HFFc6 (cell line): Measurements from ENCODE around the gene DNAAF3. TPM values are rescaled to one million over a fixed set of nuclear protein-coding genes. Genes with fewer than 3 reads are reported as not detected.
"Not testable (repeated sequence)": the region's sequence is repeated elsewhere in the genome, so short reads cannot be mapped to it uniquely, and the experiment has no call there.

Experiments used
- DNase-seq: peaks from one replicate; pipeline ENCODE4 v3.0.0-alpha.2; 2018
- H3K27ac Mint-ChIP-seq: 2 replicates; pipeline ENCODE4 v1.8.0; 2020; ENCODE audit warnings: mild to moderate bottlenecking, mixed read lengths
- H3K27me3 Mint-ChIP-seq: 2 replicates; pipeline ENCODE4 v1.8.0; 2021; ENCODE audit warnings: mild to moderate bottlenecking, moderate library complexity, mixed read lengths; ENCODE audit not compliant: insufficient read depth
- H3K36me3 Mint-ChIP-seq: 2 replicates; pipeline ENCODE4 v1.8.0; 2021; ENCODE audit warnings: low read depth, mixed read lengths
- H3K4me1 Mint-ChIP-seq: 2 replicates; pipeline ENCODE4 v1.8.0; 2020; ENCODE audit warnings: low read depth, mixed read lengths
- H3K4me3 Mint-ChIP-seq: 2 replicates; pipeline ENCODE4 v1.8.0; 2020; ENCODE audit warnings: mild to moderate bottlenecking, moderate library complexity, mixed read lengths
- H3K9me3 Mint-ChIP-seq: 2 replicates; pipeline ENCODE4 v1.8.0; 2020; ENCODE audit warnings: mild to moderate bottlenecking, mixed read lengths
- total RNA-seq, 6 experiments: library from RNA; stranded (reverse); fragmentation: NEBNext Ultra II Directional; extraction: Animal tissue kit (Norgen Biotek cat#: 25700); gene quantifications; 2 replicates in 1 of 6; 3 replicates in 5 of 6; pipeline ENCODE4 v1.2.3, GENCODE V29; 2021
- TF ChIP-seq, protein P1 (sequence below): fragments of 200-600 bp; sonication (generic); IDR thresholded peaks from 2 replicates; pipeline ENCODE4 v1.5.0; 2021; ENCODE audit warnings: antibody characterized with exemption, mild to moderate bottlenecking

The DNAAF3 gene
- total RNA-seq, 6 experiments from 2014 or later, result 0.20 to 1.1 (median 0.72) TPM

DNA sequence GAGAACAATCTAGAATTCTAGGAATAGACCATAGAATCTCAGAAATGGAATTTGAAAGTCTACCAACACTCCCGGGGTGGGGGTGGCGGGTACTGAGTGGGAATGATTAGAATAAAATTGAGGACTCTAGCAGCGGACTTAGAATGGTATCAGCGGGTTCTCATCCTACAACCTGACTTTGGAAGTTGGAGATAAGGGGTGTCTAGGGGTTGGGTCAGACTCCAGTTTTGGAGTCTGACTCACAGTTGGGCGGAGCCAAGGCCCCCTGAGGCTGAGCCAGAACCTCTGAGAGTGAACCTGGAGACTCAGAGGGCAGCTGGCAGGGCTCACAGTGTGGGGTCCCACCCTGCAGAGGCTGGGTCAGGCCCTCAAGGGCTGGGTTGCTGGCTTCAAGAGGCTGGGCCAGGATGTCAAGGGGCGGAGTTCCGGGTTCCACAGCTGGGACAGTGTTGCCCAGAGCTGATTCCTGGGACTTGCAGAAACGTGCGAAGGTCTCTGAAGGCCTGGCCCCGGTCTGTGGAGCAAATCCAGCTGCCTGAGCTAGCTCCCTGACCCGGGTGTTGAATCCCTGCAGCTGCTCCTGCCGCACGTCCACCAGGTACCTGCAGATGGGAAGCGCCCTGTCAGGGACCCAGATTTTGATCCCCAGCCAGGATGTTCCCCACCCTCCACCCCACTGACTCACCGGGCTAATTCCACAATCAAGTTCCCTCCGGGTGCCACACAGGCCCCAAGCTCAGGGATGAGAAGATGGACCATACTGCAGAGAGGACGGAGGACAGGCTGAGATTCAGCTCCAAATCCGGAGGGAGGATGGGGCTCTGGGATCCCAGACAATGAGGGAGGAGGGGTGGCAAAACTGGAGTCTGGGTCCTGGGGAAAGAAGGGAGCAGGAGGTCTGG is 7.3 kb downstream of the DNAAF3 start:
- Mint-ChIP-seq H3K27me3 (peaks cover 8% of the 10 kb centered on the region), H3K4me3 (no peak overlapping the region), H3K36me3 (no peaks in the 10 kb centered on the region), H3K4me1 (peaks cover 15% of the 10 kb centered on the region), H3K27ac (no peak overlapping the region), H3K9me3 (no peaks in the 10 kb centered on the region)
- TF ChIP-seq, protein P1, sequence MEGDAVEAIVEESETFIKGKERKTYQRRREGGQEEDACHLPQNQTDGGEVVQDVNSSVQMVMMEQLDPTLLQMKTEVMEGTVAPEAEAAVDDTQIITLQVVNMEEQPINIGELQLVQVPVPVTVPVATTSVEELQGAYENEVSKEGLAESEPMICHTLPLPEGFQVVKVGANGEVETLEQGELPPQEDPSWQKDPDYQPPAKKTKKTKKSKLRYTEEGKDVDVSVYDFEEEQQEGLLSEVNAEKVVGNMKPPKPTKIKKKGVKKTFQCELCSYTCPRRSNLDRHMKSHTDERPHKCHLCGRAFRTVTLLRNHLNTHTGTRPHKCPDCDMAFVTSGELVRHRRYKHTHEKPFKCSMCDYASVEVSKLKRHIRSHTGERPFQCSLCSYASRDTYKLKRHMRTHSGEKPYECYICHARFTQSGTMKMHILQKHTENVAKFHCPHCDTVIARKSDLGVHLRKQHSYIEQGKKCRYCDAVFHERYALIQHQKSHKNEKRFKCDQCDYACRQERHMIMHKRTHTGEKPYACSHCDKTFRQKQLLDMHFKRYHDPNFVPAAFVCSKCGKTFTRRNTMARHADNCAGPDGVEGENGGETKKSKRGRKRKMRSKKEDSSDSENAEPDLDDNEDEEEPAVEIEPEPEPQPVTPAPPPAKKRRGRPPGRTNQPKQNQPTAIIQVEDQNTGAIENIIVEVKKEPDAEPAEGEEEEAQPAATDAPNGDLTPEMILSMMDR, result no peak
- DNase-seq, result no peak

DNA sequence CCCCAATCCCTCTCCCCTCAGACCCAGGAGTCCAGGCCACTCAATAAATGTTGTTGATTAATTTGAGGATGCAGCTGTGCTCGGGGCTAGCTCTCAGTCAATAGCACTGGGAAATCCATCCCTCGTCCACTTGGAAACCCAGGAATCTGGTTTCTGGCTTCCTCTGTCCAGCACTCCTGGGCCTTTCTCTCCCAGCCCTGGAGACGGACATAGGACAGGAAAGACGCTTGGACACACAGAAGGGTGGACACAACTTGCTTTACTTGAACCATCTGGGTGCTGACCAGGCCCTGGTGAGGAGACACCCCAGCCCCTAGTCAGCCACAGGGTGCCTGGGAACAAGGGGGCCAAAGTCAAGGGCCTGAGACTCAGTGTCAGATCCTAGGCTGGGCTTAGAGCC is 8.0 kb downstream of the DNAAF3 start:
- H3K4me1 Mint-ChIP-seq, result peaks cover 15% of the 10 kb centered on the region
- DNase-seq, result no peak
- no peak overlapping the region for H3K27ac Mint-ChIP-seq
- no peaks in the 10 kb centered on the region for H3K36me3 Mint-ChIP-seq
- H3K9me3 Mint-ChIP-seq, result no peaks in the 10 kb centered on the region
- TF ChIP-seq, protein P1, result no peak
- no peak overlapping the region for H3K4me3 Mint-ChIP-seq
- peaks cover 6% of the 10 kb centered on the region; the same call in 1 of the 2 replicates for H3K27me3 Mint-ChIP-seq

DNA sequence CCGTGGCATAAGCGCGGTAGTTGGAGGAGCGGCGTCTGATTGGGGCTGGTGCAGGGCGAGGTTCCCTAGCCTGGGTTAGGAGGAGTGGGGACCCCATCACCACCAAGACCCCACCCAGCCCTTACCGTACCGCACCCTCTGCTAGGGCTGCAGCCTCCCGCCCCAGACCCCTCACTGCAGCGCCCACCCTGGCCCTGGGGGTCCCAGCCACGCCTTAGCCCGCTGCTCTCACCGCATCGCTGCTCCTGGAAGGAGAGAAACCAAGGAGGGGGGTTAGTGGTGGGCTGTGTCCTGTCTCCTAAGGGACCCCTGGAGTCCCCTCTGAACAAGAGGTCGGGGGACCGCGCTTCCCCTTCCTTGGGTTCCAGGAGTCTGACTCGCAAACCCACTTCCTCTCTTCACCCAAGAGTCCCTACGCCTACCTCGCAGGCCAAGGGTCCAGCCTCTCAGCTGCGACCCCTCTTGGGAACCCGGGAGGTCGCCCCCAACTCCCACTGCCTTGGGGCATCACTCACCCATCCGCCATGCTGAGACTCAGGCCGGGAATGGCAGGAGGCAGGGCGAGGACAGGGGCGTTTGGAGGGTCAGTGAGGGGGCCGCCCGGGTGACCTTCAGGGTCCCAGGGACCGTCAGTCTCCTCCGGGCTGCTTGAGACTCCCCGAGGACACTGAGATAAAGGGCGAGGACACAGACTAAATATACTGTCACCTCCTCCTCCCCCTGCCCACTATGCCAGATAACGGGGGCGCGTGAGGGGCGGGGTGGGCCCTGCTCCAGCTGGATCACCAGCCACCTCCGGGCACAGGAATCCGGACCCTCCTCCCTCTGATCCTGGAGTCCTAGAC is 9.1 kb downstream of the DNAAF3 start, which contains the start of gene TNNI3:
Gene TNNI3 (minus strand): TSS at position 669 of the 845 bp plus-strand sequence. CDS start 143 bp downstream, at position 526.
- no peak for DNase-seq
- no peaks in the 10 kb centered on the region for H3K36me3 Mint-ChIP-seq
- no peaks in the 10 kb centered on the region for H3K9me3 Mint-ChIP-seq
- peaks cover 15% of the 10 kb centered on the region for H3K4me1 Mint-ChIP-seq
- no peak within 1 kb of the TSS for H3K4me3 Mint-ChIP-seq
- no peak within 1 kb of the TSS for H3K27ac Mint-ChIP-seq
- H3K27me3 Mint-ChIP-seq, result peaks cover 6% of the 10 kb centered on the region; the same call in 1 of the 2 replicates
- TF ChIP-seq, protein P1, result no peak

DNA sequence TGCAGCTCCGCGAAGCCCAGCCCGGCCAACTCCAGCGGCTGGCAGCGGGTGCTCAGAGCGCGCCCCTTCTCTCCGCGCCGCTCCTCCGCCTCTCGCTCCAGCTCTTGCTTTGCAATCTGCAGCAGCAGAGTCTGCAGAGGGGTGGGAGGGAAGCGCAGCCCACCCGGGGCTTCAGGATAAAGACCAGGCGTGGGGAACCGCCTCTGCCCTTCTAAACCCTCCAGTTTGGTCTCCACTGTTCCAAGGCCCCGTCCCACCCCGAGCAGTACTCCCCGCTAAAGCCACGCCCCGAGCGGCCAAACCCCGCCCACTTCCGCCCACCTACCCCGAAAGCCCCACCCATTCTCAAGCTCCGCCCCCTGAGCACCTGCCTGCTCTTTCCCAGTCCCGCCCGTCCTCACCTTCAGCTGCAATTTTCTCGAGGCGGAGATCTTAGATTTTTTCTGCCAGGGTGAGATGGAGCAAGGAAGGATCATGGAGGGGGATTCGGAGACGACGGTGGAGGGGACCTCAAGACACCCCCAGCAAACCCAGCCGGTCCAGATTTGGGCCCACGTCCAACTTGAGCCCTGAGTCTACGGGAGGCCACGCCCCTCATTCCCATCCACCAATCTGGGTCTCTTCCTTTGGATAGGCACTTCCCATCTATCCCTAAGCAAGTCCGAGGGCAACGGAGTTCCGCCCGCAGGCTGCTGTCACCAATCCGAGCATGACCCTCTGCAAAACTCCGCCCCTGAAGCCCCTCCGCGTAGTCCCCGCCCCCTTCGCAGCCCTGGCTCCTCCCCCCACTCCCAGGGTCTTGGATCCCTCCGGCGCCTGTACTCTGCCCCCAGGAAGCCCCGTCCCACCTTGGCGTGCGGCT is 10.0 kb downstream of the DNAAF3 start:
- peaks cover 6% of the 10 kb centered on the region; the same call in 1 of the 2 replicates for H3K27me3 Mint-ChIP-seq
- TF ChIP-seq, protein P1, result no peak
- no peaks in the 10 kb centered on the region for H3K9me3 Mint-ChIP-seq
- H3K4me1 Mint-ChIP-seq, result peaks cover 15% of the 10 kb centered on the region
- H3K27ac Mint-ChIP-seq, result no peak overlapping the region
- no peaks in the 10 kb centered on the region for H3K36me3 Mint-ChIP-seq
- no peak overlapping the region for H3K4me3 Mint-ChIP-seq
- DNase-seq, result no peak

DNA sequence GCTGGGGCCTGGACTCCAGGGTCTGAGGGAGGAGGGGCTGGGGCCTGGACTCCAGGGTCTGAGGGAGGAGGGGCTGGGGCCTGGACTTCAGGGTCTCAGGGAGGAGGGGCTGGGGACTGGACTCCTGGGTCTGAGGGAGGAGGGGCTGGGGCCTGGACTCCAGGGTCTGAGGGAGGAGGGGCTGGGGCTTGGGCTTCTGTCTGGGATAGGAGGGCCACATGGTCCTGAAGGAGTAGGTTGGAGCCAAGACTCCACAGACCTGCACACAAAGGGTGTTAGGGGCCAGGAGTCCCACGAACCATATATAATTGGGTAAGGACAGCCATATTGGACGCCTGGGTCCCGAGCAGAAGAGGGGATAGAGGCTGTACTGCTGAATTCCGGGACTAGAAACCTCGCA is 10.6 kb downstream of the DNAAF3 start:
- H3K27ac Mint-ChIP-seq, DNase-seq, H3K9me3 Mint-ChIP-seq, H3K4me3 Mint-ChIP-seq, H3K36me3 Mint-ChIP-seq, H3K27me3 Mint-ChIP-seq: not testable (repeated sequence)
- peaks cover 15% of the 10 kb centered on the region for H3K4me1 Mint-ChIP-seq
